ENCODE measurements around the gene CFAP70.

DNA sequence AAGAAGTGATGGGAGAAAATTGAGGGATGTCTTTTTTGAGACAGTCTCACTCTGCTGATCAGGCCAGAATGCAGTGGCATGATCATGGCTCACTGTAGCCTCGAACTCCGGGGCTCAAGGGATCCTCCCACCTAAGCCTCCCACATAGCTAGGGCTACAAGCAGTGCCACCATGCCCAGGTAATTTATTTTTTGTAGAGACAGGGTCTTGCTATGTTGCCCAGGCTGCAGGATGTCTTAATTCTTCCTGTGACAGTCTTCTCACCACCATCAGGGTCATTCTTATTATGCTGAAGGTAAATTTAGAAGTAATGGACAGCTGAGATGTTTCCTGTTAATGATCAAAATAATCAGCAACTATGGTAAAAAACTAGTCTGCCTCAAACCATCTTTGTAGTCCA lies 118.8 kb downstream of the CFAP70 start:
- no peak for TF ChIP-seq EZH2phosphoT487 (IDR thresholded peaks at IDR 0.05; ENCODE audit: low read depth)
- TF ChIP-seq CTCF (IDR thresholded peaks at IDR 0.05; ENCODE audit: low read depth, low read length), result no peak
